ENCODE measurements around the gene TATDN3. TPM values are rescaled to one million over a fixed set of nuclear protein-coding genes. Genes with fewer than 3 reads are reported as not detected.

TATDN3 gene
- total RNA-seq, 1 donor from 2014 or later: 12.2 TPM

DNA sequence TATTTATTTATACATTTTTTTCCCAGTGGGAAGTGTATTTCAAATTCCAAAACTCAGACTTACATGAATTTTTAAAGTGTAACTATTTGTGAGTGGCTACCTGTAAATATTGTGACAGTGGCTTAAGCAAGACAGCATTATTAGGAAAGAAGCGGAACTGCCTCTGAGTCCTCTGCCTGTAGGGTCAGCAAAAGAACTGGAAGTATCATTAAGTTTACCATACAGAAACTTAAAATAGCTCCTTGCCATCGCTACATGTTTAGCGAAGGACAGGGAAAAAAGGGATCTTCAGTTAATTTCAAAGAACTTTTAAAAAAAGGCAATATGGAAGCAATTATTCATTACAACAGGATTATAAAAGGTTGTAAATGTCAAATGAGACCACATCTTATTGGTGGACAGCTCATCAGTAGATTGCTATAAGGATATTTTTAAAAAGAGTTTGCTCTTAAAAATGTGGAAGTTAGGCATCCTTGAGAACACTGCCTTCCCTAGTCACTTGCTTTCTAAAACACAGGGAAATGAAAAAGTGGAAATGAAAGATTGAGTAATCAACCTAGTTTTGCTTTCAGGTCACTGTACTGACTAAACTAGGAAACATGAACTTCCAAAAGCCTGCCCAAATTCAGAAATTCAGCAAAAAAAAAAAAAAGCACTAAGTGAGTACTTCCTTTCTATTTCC lies 39.3 kb upstream of the TATDN3 start:
- Mint-ChIP-seq H3K27ac (ENCODE audit: unreplicated experiment) (no peak overlapping the region), H3K9me3 (ENCODE audit: low read depth) (no peaks in the 10 kb centered on the region), H3K27me3 (ENCODE audit: low read depth) (no peaks in the 10 kb centered on the region), H3K4me3 (ENCODE audit: unreplicated experiment) (no peak overlapping the region), H3K4me1 (ENCODE audit: low read depth) (peaks cover 8% of the 10 kb centered on the region), H3K36me3 (ENCODE audit: low read depth) (peaks cover 4% of the 10 kb centered on the region)
- TF ChIP-seq, protein P1, sequence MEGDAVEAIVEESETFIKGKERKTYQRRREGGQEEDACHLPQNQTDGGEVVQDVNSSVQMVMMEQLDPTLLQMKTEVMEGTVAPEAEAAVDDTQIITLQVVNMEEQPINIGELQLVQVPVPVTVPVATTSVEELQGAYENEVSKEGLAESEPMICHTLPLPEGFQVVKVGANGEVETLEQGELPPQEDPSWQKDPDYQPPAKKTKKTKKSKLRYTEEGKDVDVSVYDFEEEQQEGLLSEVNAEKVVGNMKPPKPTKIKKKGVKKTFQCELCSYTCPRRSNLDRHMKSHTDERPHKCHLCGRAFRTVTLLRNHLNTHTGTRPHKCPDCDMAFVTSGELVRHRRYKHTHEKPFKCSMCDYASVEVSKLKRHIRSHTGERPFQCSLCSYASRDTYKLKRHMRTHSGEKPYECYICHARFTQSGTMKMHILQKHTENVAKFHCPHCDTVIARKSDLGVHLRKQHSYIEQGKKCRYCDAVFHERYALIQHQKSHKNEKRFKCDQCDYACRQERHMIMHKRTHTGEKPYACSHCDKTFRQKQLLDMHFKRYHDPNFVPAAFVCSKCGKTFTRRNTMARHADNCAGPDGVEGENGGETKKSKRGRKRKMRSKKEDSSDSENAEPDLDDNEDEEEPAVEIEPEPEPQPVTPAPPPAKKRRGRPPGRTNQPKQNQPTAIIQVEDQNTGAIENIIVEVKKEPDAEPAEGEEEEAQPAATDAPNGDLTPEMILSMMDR (IDR thresholded peaks at IDR 0.05): no peak
- DNase-seq (ENCODE audit: low spot score): no peak

DNA sequence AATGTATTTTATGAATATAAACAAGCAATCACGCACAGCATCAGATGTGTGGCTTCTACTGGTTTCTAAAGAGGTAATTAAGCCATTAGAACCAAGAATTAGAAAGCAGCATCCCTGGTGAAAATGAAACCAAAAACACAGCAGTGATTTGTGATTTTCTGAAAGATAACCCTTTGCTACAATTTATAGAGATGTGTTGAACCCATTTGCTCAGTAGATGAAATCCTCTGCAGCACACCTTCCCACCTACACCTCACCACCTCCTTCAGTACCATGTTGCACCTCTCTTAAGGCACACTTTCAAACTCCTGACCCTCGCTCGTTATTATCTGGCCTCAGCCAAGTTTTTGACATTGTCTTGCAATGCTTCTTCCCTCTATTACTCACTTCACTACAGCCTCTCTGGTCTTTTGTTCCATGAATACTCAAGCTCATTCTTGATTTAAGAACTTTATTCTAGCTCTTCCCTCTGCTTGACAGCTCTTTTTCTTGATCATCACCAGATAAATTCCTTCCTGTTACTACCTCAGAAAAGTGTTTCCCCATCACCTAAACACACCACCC lies 38.7 kb upstream of the TATDN3 start:
- H3K27me3 Mint-ChIP-seq (ENCODE audit: low read depth): no peaks in the 10 kb centered on the region
- no peak overlapping the region for H3K27ac Mint-ChIP-seq (ENCODE audit: unreplicated experiment)
- DNase-seq (ENCODE audit: low spot score): no peak
- no peaks in the 10 kb centered on the region for H3K9me3 Mint-ChIP-seq (ENCODE audit: low read depth)
- peaks cover 8% of the 10 kb centered on the region for H3K4me1 Mint-ChIP-seq (ENCODE audit: low read depth)
- TF ChIP-seq, protein P1 (IDR thresholded peaks at IDR 0.05): no peak
- no peak overlapping the region for H3K4me3 Mint-ChIP-seq (ENCODE audit: unreplicated experiment)
- peaks cover 6% of the 10 kb centered on the region for H3K36me3 Mint-ChIP-seq (ENCODE audit: low read depth)

DNA sequence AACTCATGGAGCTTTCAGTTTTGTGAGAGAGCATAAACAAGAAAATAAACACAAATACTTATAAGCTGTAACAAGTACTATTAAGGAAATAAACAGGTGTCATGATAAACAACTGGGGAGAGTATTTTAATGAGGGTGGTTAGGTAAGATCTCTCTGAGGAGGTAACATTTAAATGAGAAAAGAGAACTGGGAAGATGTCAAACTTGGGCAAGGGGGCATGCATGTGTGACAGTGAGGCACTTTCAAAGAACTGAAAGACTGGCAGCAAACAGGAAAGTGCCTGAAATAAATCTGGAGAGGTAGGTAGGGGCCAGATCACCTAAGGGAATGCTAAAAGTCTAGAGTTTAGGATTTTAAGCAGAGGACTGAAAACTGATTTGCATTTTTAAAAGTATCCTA lies 37.9 kb upstream of the TATDN3 start:
- no peaks in the 10 kb centered on the region for H3K27me3 Mint-ChIP-seq (ENCODE audit: low read depth)
- H3K27ac Mint-ChIP-seq (ENCODE audit: unreplicated experiment): no peak overlapping the region
- H3K36me3 Mint-ChIP-seq (ENCODE audit: low read depth): peaks cover 7% of the 10 kb centered on the region
- TF ChIP-seq, protein P1 (IDR thresholded peaks at IDR 0.05): no peak
- no peak for DNase-seq (ENCODE audit: low spot score)
- no peak overlapping the region for H3K4me3 Mint-ChIP-seq (ENCODE audit: unreplicated experiment)
- peaks cover 8% of the 10 kb centered on the region for H3K4me1 Mint-ChIP-seq (ENCODE audit: low read depth)
- H3K9me3 Mint-ChIP-seq (ENCODE audit: low read depth): no peaks in the 10 kb centered on the region

DNA sequence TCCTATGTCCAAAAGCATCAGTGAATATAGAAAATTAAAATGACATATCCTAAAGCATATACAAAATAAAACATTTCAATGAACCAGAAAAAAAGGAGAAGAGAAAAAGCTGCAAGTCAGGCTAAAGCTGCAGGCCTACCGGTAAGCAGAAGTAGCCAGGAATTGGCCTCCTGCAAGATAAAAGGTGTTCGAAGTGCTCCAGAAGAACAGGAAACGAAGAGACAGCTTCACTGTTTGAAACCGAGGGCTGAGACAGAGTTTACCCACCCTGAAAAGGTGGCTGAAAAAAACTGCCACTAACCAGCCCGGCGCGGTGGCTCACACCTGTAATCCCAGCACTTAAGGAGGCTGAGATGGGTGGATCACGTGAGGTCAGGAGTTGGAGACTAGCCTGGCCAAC lies 37.5 kb upstream of the TATDN3 start:
- DNase-seq (ENCODE audit: low spot score): no peak
- Mint-ChIP-seq H3K9me3 (ENCODE audit: low read depth) (no peaks in the 10 kb centered on the region), H3K27me3 (ENCODE audit: low read depth) (no peaks in the 10 kb centered on the region), H3K4me1 (ENCODE audit: low read depth) (peaks cover 8% of the 10 kb centered on the region), H3K4me3 (ENCODE audit: unreplicated experiment) (no peak overlapping the region), H3K27ac (ENCODE audit: unreplicated experiment) (no peak overlapping the region), H3K36me3 (ENCODE audit: low read depth) (peaks cover 7% of the 10 kb centered on the region)
- TF ChIP-seq, protein P1 (IDR thresholded peaks at IDR 0.05): no peak

DNA sequence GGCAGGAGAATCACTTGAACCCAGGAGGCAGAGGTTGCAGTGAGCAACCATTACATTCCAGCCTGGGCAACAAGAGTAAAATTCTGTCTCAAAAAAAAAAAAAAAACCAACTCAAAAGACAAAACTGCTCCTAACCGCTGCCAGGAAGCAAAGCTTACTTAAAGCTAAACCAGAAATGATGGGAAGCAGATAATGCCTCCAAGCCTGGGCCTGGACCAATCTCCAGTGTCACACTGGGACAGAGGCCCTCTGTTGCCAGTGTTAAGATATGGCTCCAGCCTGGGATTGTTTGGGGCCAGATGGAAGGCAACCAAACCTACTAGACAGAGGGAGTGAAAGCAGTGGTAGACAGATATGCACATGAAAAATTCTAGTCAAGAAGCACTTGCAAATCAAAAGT lies 37.0 kb upstream of the TATDN3 start:
- Mint-ChIP-seq H3K27ac (ENCODE audit: unreplicated experiment) (no peak overlapping the region), H3K9me3 (ENCODE audit: low read depth) (no peaks in the 10 kb centered on the region), H3K4me3 (ENCODE audit: unreplicated experiment) (no peak overlapping the region), H3K27me3 (ENCODE audit: low read depth) (no peaks in the 10 kb centered on the region), H3K4me1 (ENCODE audit: low read depth) (peaks cover 8% of the 10 kb centered on the region), H3K36me3 (ENCODE audit: low read depth) (peaks cover 7% of the 10 kb centered on the region)
- TF ChIP-seq, protein P1 (IDR thresholded peaks at IDR 0.05): no peak
- DNase-seq (ENCODE audit: low spot score): no peak

Measured in chondrocyte (in vitro differentiated cells).